ENCODE results near the gene MAGI2. TPM values are rescaled to one million over a fixed set of nuclear protein-coding genes. Genes with fewer than 3 reads are reported as not detected.

MAGI2 gene
- total RNA-seq, 1 donor from 2014 or later: 10.7 TPM

GRCh38 chr7:78463039-78463438, 990.4 kb downstream of the MAGI2 start:
- no peak for TF ChIP-seq CTCF (IDR thresholded peaks at IDR 0.05)
- no peaks in the 10 kb centered on the region for H3K9me3 Mint-ChIP-seq (ENCODE audit: unreplicated experiment)
- no peak overlapping the region for H3K27ac Mint-ChIP-seq (ENCODE audit: unreplicated experiment)
- no peaks in the 10 kb centered on the region for H3K36me3 Mint-ChIP-seq (ENCODE audit: unreplicated experiment)
- H3K4me3 Mint-ChIP-seq (ENCODE audit: unreplicated experiment): no peak overlapping the region
- H3K27me3 Mint-ChIP-seq (ENCODE audit: unreplicated experiment): peaks cover 8% of the 10 kb centered on the region
- no peak for DNase-seq (ENCODE audit: extremely low spot score, unreplicated experiment)
- no peaks in the 10 kb centered on the region for H3K4me1 Mint-ChIP-seq (ENCODE audit: unreplicated experiment)

GRCh38 chr7:78450706-78451105, 1002.8 kb downstream of the MAGI2 start:
- no peak overlapping the region for H3K27ac Mint-ChIP-seq (ENCODE audit: unreplicated experiment)
- no peaks in the 10 kb centered on the region for H3K9me3 Mint-ChIP-seq (ENCODE audit: unreplicated experiment)
- DNase-seq (ENCODE audit: extremely low spot score, unreplicated experiment): no peak
- H3K27me3 Mint-ChIP-seq (ENCODE audit: unreplicated experiment): peaks cover 6% of the 10 kb centered on the region
- H3K4me1 Mint-ChIP-seq (ENCODE audit: unreplicated experiment): no peaks in the 10 kb centered on the region
- H3K4me3 Mint-ChIP-seq (ENCODE audit: unreplicated experiment): no peak overlapping the region
- H3K36me3 Mint-ChIP-seq (ENCODE audit: unreplicated experiment): no peaks in the 10 kb centered on the region
- TF ChIP-seq CTCF (IDR thresholded peaks at IDR 0.05): no peak

- no peaks in the 10 kb centered on the region for H3K4me1 Mint-ChIP-seq (ENCODE audit: unreplicated experiment)
- no peaks in the 10 kb centered on the region for H3K9me3 Mint-ChIP-seq (ENCODE audit: unreplicated experiment)
- H3K27me3 Mint-ChIP-seq (ENCODE audit: unreplicated experiment): peaks cover 6% of the 10 kb centered on the region
- TF ChIP-seq CTCF (IDR thresholded peaks at IDR 0.05): no peak
- no peaks in the 10 kb centered on the region for H3K36me3 Mint-ChIP-seq (ENCODE audit: unreplicated experiment)
- H3K27ac Mint-ChIP-seq (ENCODE audit: unreplicated experiment): no peak overlapping the region
- no peak for DNase-seq (ENCODE audit: extremely low spot score, unreplicated experiment)
- no peak overlapping the region for H3K4me3 Mint-ChIP-seq (ENCODE audit: unreplicated experiment)
These were observed 1004.6 kb downstream of the MAGI2 start for GRCh38 chr7:78448911-78449310.

GRCh38 chr7:78444267-78444666, 1009.2 kb downstream of the MAGI2 start:
- Mint-ChIP-seq H3K4me3 (ENCODE audit: unreplicated experiment) (no peak overlapping the region), H3K9me3 (ENCODE audit: unreplicated experiment) (no peaks in the 10 kb centered on the region), H3K4me1 (ENCODE audit: unreplicated experiment) (no peaks in the 10 kb centered on the region), H3K36me3 (ENCODE audit: unreplicated experiment) (no peaks in the 10 kb centered on the region), H3K27me3 (ENCODE audit: unreplicated experiment) (peaks cover 2% of the 10 kb centered on the region), H3K27ac (ENCODE audit: unreplicated experiment) (no peak overlapping the region)
- no peak for TF ChIP-seq CTCF (IDR thresholded peaks at IDR 0.05)
- DNase-seq (ENCODE audit: extremely low spot score, unreplicated experiment): no peak

GRCh38 chr7:78443811-78444210, 1009.7 kb downstream of the MAGI2 start:
- H3K36me3 Mint-ChIP-seq (ENCODE audit: unreplicated experiment): no peaks in the 10 kb centered on the region
- no peak overlapping the region for H3K27ac Mint-ChIP-seq (ENCODE audit: unreplicated experiment)
- DNase-seq (ENCODE audit: extremely low spot score, unreplicated experiment): no peak
- H3K4me1 Mint-ChIP-seq (ENCODE audit: unreplicated experiment): no peaks in the 10 kb centered on the region
- no peak overlapping the region for H3K4me3 Mint-ChIP-seq (ENCODE audit: unreplicated experiment)
- no peaks in the 10 kb centered on the region for H3K9me3 Mint-ChIP-seq (ENCODE audit: unreplicated experiment)
- no peak for TF ChIP-seq CTCF (IDR thresholded peaks at IDR 0.05)
- H3K27me3 Mint-ChIP-seq (ENCODE audit: unreplicated experiment): peaks cover 2% of the 10 kb centered on the region

Measured in osteocyte (in vitro differentiated cells).